Natural killer cell (primary cell): Measurements from ENCODE around the gene SLC6A19. TPM values are rescaled to one million over a fixed set of nuclear protein-coding genes. Genes with fewer than 3 reads are reported as not detected.

ENCODE experiments used
- ATAC-seq, 3 donors: fragments of 150-1000 bp in 2 of 3; fragments of 200-7000 bp in 1 of 3; cut with Tn5 transposase; 1 replicate in 1 of 3; 2 replicates in 2 of 3; pipeline ENCODE4 v1.10.0; 2021; ENCODE audit warnings: mild to moderate bottlenecking in 2 of 3, moderate library complexity in 2 of 3
- DNase-seq, 2 donors: peaks; one replicate each; pipeline versions ENCODE4 v3.0.0 to v3.0.0-alpha.2; 2013 to 2021; ENCODE audit warnings: mixed read lengths in 1 of 2
- H3K27ac ChIP-seq: one replicate; pipeline ENCODE4 v1.5.1; 2013; ENCODE audit warnings: mild to moderate bottlenecking, low read length
- H3K27me3 ChIP-seq: one replicate; pipeline ENCODE4 v1.6.1; 2013; ENCODE audit warnings: low read length; ENCODE audit not compliant: control insufficient read depth, insufficient read depth
- H3K36me3 ChIP-seq: one replicate; pipeline ENCODE4 v1.6.1; 2013; ENCODE audit warnings: low read length; ENCODE audit not compliant: control insufficient read depth, insufficient read depth
- H3K4me1 ChIP-seq: one replicate; pipeline ENCODE4 v1.6.1; 2013; ENCODE audit warnings: low read length; ENCODE audit not compliant: control insufficient read depth, insufficient read depth
- H3K4me3 ChIP-seq: one replicate; pipeline ENCODE4 v1.5.1; 2013; ENCODE audit warnings: low read length
- H3K9me3 ChIP-seq: one replicate; pipeline ENCODE4 v1.6.1; 2013; ENCODE audit warnings: low read length; ENCODE audit not compliant: control insufficient read depth, insufficient read depth
- H3K27ac Mint-ChIP-seq, 2 donors: one replicate each; pipeline ENCODE4 v1.8.0; 2022; ENCODE audit warnings: mild to moderate bottlenecking in 2 of 2, mixed read lengths in 2 of 2, moderate library complexity in 1 of 2
- H3K27me3 Mint-ChIP-seq, 2 donors: one replicate each; pipeline ENCODE4 v1.8.0; 2022; ENCODE audit warnings: low read depth in 2 of 2, mixed read lengths in 2 of 2
- H3K36me3 Mint-ChIP-seq: one replicate; pipeline ENCODE4 v1.8.0; 2022; ENCODE audit warnings: mixed read lengths
- H3K4me1 Mint-ChIP-seq, 2 donors: one replicate each; pipeline ENCODE4 v1.8.0; 2022; ENCODE audit warnings: mixed read lengths in 2 of 2
- H3K4me3 Mint-ChIP-seq: one replicate; pipeline ENCODE4 v1.8.0; 2022; ENCODE audit warnings: mild to moderate bottlenecking, moderate library complexity, mixed read lengths
- H3K9me3 Mint-ChIP-seq, 2 donors: one replicate each; pipeline ENCODE4 v1.8.0; 2022; ENCODE audit warnings: mixed read lengths in 2 of 2
- CTCF ChIP-seq: fragments of 200-600 bp; IDR thresholded peaks from one replicate; pipeline ENCODE4 v1.8.0; 2022; ENCODE audit warnings: antibody characterized with exemption
- WGBS: methylation state at CpG from one replicate; pipeline ENCODE4 v1.1.7; 2013; ENCODE audit warnings: missing lambda C conversion rate; ENCODE audit not compliant: insufficient coverage; 5-methylcytosine and 5-hydroxymethylcytosine counted together
- intact Hi-C: fragments of 100-400 bp; cut with micrococcal nuclease; formaldehyde crosslinking; loops from one replicate; pipeline ENCODE4 v1.14.2; 2022
- total RNA-seq, 4 donors: library from RNA; stranded (reverse); fragments of 120-200 nt in 1 of 4; gene quantifications; one replicate each; pipeline versions ENCODE4 v1.2.3 to v1.2.4, GENCODE V29; 2013 to 2022

The SLC6A19 gene
- total RNA-seq, 3 donors from 2014 or later (not counting 1 experiment from before 2014, with no cell fraction given), result not detected

GRCh38 chr5:1172670-1173404 is 28.6 kb upstream of the SLC6A19 start:
- DNase-seq (peak in 1 of 2 donors; percentile 42), ATAC-seq (peak in 2 of 3 donors; percentile 56 to 58)
- 56% methylated on average over 22 of the region's 22 CpGs for WGBS
- H3K4me1 ChIP-seq, result peaks cover 30% of the 10 kb centered on the region
- Mint-ChIP-seq H3K4me1 (peaks cover 15 to 20% of the 10 kb centered on the region in 2 donors), H3K27me3 (peaks cover 4 to 5% of the 10 kb centered on the region in 2 donors), H3K27ac (peak overlapping the region; percentile 51 to 66), H3K36me3 (no peaks in the 10 kb centered on the region), H3K9me3 (no peaks in the 10 kb centered on the region), H3K4me3 (peak overlapping the region; percentile 64)
- H3K27ac ChIP-seq, result peak overlapping the region; percentile 41
- no peak for TF ChIP-seq CTCF
- no peaks in the 10 kb centered on the region for H3K36me3 ChIP-seq
- H3K27me3 ChIP-seq, result no peaks in the 10 kb centered on the region
- H3K4me3 ChIP-seq, result no peak overlapping the region
- intact Hi-C loops, result no loop called here
- no peaks in the 10 kb centered on the region for H3K9me3 ChIP-seq

- H3K4me3 Mint-ChIP-seq, result peak overlapping the region; percentile 64
- peaks cover 7 to 12% of the 10 kb centered on the region in 2 donors for H3K4me1 Mint-ChIP-seq
- H3K27ac Mint-ChIP-seq, result peak overlapping the region; percentile 51 to 66
- no peak overlapping the region for H3K4me3 ChIP-seq
- ATAC-seq (no peak), DNase-seq (no peak)
- no peak for TF ChIP-seq CTCF
- no peaks in the 10 kb centered on the region for H3K36me3 Mint-ChIP-seq
- H3K27me3 ChIP-seq, result no peaks in the 10 kb centered on the region
- H3K9me3 Mint-ChIP-seq, result no peaks in the 10 kb centered on the region
- intact Hi-C loops, result loop anchor here (1.0 kb wide), 1 partner anchor 250 kb away; no protein-coding TSS in a partner anchor
- 90% methylated on average over 21 of the region's 21 CpGs for WGBS
- H3K4me1 ChIP-seq, result peaks cover 24% of the 10 kb centered on the region
- H3K27ac ChIP-seq, result no peak overlapping the region
- no peaks in the 10 kb centered on the region for H3K9me3 ChIP-seq
- no peaks in the 10 kb centered on the region for H3K27me3 Mint-ChIP-seq
- no peaks in the 10 kb centered on the region for H3K36me3 ChIP-seq
Observed at GRCh38 chr5:1173485-1174070, 27.8 kb upstream of the SLC6A19 start.

DNA sequence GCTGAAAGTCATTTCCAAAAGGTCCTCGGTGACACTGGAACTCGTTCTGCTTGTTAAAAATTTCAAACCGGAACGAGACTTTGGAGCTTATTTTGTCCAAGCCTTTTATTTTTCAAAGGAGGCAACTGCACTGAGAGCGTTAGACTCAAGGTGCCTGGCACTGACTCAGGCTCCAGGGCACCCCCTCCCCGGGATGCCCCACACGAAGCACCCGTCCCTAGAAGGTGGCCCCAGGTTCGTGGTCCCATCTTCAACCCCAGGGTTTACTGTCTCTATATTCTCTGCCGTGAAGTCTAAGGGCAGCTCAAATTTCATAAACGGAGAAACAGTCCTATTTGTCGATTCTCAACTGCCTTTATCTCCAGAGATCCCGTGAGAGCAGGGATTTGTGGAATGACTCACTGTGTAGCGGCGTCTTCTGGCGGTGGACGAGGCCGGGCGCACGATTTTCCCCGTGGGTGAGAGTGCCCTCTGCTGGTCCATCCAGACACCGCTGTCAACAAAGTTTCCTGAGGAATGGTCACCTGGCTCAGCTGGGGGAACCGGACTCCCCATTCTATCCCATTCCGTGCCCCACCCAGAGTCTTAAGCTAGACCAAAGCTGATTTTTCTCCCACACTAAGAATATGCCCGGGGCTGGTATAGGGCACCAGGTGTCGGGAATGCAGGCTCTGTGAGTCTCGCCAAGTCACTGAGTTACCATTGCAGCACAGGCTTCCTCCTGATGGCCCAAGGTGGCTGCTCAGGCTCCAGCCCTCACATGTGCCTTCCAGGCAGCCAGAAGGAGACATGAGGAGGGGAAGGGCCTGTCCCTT is 27.1 kb upstream of the SLC6A19 start:
- H3K9me3 ChIP-seq, result no peaks in the 10 kb centered on the region
- WGBS, result 50% methylated on average over 27 of the region's 27 CpGs
- DNase-seq, result peak; percentile 40 to 61
- Mint-ChIP-seq H3K4me3 (no peak overlapping the region), H3K36me3 (no peaks in the 10 kb centered on the region), H3K4me1 (peaks cover 8 to 11% of the 10 kb centered on the region in 2 donors), H3K27me3 (no peaks in the 10 kb centered on the region), H3K9me3 (no peaks in the 10 kb centered on the region), H3K27ac (no peak overlapping the region)
- H3K4me3 ChIP-seq, result no peak overlapping the region
- H3K27ac ChIP-seq, result no peak overlapping the region
- ATAC-seq, result peak in 2 of 3 donors; percentile 60 to 70
- H3K4me1 ChIP-seq, result peaks cover 24% of the 10 kb centered on the region
- H3K27me3 ChIP-seq, result no peaks in the 10 kb centered on the region
- peak; percentile 68 for TF ChIP-seq CTCF
- no peaks in the 10 kb centered on the region for H3K36me3 ChIP-seq
- intact Hi-C loops, result loop anchor here (1.0 kb wide), 1 partner anchor 251 kb away; no protein-coding TSS in a partner anchor
